NCI-H2227 (cell line): Measurements from ENCODE around the gene ZBTB39.
"Not testable (repeated sequence)": the region's sequence is repeated elsewhere in the genome, so short reads cannot be mapped to it uniquely, and the experiment has no call there.

Experiments used
- DNase-seq: peaks from one replicate; lab custom pipeline; 2025; ENCODE audit not compliant: unreplicated experiment; lab: John Stamatoyannopoulos, UW

Gene ZBTB39

DNA sequence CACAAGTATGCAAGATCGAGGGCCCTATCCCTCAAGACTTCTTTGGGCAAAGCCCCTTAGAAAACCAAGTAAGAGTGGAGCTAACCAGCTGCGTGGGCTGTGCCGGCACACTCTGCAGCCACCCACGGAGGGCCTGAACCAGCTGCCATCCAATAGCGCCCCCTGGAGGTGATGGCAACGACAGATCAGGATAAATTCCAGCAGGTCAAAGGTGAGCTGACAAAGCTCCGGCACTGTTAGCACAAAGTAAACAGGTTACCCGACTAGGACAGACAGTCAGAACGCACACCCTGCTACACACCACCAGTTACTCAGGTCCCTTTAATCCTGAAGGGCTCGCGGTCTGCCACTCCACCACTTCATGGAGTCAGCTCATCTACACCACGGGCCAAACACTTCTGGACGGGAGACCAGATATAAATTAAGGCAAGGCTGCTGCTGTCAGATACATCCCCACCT lies 4.9 kb downstream of the ZBTB39 start:
- peak; percentile 61 for DNase-seq

DNA sequence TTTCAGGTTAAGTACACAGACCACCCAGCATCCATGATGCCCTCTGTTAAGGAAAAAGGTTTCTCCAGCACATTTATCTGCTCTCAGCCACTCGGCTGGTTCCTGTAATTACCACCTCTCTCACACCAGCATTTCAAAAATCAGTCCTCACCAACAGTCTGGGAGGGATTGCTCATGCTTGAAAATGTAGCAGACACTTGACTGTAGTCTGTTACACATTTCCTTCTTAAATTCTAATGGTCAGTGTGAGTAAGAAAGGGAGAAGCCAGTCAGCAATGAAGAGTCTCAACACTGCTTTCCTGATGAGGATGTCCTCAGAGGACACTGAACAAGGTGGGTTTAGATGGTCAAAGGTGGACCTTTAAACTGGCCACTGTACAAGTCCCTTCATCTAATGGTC lies 6.0 kb downstream of the ZBTB39 start:
- no peak for DNase-seq

DNA sequence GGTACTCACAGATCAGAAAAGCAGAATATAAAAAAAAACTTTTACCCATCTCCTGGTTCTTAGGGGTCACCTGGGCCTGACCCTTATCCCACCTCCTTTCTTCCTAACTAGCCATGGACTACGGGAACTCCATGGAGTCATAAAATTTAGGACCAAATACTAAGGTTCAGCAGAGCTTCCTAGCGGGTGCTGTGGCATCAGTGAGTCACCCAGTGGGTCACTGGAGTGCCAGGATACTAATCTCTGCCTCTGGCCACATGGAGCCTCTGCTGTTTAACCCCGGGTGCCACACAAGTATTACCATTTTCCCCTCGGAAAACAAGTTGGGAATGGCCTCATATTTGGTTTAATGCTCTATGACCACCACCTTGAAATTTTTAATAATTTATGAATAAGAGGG lies 6.9 kb downstream of the ZBTB39 start:
- DNase-seq, result no peak

DNA sequence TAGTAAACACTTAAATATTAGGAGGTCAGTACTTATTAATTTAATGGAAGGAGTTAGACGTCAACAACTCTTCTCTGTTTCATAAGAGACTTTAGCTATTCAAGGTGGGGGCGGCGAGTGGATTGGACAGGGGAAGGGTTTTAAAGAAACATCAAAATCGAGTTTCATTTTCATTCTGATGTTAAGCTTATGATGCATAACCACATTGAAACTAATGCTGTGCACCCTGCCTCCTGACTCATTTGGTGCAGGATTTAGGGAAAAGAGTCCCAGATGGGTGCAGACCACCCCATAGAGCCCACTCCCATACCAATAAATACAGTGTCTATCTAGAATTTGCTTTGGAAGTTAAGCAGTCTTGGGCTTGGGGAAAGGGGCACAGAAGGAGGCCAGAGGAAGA lies 7.4 kb downstream of the ZBTB39 start:
- no peak for DNase-seq

DNA sequence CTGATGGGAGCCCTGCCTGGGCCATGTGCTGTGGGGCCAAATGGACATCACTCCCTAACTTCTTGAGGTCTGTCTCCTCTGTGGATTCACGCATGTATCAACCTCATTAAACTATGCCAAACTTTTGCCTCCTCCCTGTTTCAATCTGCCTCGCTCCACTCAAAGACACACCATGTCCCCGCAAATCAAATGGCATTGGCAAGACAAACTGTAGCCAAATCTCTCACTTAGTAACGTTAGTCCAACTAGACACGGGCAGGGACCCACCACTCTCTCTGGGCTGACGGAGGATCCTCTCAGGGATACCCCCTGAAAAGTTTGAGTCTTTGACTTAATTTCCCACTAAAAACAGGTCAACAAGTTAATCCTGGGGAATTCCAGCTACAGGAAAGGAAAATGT lies 8.0 kb downstream of the ZBTB39 start:
- DNase-seq, result no peak

DNA sequence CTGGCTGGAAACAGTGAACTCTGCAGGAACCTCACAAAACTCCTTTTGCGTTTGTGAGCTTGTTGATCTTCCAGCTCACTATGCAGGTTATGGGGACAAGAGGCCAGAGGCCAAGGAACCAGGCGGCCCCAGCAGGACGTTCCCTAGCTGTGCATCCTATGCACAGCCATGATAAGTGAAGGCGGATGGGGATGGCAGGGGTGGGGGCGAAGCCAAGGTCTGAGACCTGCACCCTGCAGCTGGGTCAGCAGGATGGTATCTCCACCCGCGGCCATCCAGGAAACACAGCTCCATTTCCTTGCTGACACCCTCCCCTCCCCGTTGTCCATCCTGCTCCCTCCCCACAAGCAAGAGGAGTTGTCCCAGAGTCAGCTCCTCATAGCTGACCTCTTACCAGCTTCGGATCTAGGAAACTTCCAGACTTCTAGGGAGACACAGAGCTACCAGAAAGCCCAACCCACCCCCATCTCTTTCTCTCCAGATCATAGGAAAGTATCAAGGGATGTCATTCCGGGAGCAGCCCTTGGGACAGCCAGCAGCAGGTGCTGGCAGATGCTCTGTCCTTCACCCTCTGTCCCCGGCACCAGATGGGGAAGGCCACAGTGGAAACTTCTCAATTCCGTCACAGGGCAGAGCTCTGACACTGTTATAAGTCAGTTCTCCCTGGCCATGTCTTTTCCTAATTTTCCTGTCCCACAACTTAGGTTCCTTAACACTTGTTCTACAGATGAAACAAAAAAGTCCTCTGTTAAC lies 9.4 kb downstream of the ZBTB39 start:
- DNase-seq, result no peak

DNA sequence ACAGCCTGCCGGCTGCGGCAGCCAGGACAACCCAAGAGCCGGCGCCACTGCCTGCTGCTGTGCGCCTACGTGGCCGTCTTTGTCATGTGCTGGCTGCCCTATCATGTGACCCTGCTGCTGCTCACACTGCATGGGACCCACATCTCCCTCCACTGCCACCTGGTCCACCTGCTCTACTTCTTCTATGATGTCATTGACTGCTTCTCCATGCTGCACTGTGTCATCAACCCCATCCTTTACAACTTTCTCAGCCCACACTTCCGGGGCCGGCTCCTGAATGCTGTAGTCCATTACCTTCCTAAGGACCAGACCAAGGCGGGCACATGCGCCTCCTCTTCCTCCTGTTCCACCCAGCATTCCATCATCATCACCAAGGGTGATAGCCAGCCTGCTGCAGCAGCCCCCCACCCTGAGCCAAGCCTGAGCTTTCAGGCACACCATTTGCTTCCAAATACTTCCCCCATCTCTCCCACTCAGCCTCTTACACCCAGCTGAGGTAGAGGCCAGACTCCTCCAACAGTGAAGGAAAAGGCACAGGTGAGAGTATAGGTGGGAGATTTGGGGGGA lies 10.3 kb downstream of the ZBTB39 start:
- no peak for DNase-seq

DNA sequence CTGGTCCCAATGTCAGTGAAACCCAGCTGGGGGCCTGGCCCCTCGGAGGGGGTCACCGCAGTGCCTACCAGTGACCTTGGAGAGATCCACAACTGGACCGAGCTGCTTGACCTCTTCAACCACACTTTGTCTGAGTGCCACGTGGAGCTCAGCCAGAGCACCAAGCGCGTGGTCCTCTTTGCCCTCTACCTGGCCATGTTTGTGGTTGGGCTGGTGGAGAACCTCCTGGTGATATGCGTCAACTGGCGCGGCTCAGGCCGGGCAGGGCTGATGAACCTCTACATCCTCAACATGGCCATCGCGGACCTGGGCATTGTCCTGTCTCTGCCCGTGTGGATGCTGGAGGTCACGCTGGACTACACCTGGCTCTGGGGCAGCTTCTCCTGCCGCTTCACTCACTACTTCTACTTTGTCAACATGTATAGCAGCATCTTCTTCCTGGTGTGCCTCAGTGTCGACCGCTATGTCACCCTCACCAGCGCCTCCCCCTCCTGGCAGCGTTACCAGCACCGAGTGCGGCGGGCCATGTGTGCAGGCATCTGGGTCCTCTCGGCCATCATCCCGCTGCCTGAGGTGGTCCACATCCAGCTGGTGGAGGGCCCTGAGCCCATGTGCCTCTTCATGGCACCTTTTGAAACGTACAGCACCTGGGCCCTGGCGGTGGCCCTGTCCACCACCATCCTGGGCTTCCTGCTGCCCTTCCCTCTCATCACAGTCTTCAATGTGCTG lies 11.0 kb downstream of the ZBTB39 start:
- DNase-seq, result no peak

DNA sequence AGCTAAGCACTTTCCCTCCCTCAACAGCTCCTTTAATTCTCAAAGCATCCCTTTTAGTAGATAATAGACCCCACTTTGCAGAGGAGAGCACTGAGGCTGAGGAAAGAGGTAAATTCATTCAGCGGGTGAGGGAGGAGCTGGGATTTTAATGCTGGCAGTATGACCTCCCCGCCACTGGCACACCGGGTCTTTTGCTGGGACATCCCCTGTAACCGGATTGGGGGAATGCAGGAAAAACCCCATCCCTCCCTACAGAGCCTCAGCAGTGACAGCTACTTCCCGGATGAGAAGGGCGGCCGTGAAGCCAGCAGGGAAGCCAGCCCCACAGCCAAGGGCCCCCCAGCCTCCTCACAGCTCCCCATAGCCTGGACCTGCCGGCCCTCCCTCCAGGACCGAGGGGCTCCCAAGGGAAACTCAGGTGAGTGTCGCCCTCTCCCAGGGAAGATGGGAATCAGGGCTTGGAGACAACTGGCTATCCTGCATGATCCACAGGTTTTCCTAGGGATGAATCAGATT lies 12.1 kb downstream of the ZBTB39 start:
- DNase-seq, result no peak

DNA sequence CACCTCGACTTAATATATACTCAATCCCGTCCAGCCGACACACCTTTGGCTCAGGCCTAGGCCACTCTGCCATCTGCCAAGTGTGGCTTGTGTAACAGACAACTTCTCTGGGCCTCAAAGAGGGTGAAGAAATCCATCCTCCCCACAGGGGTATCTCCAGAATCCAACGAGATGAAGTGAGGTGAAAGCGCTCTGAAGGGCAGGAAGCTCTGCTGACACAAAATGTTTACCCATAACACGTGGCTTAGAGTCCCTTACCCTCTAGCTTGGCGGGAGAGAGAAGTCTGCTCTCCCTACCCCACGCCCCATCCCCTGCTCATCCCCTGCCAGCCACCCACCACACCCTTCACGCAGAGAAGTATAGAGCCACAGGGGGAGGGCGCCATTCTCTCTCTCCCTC lies 13.0 kb downstream of the ZBTB39 start:
- DNase-seq, result no peak

DNA sequence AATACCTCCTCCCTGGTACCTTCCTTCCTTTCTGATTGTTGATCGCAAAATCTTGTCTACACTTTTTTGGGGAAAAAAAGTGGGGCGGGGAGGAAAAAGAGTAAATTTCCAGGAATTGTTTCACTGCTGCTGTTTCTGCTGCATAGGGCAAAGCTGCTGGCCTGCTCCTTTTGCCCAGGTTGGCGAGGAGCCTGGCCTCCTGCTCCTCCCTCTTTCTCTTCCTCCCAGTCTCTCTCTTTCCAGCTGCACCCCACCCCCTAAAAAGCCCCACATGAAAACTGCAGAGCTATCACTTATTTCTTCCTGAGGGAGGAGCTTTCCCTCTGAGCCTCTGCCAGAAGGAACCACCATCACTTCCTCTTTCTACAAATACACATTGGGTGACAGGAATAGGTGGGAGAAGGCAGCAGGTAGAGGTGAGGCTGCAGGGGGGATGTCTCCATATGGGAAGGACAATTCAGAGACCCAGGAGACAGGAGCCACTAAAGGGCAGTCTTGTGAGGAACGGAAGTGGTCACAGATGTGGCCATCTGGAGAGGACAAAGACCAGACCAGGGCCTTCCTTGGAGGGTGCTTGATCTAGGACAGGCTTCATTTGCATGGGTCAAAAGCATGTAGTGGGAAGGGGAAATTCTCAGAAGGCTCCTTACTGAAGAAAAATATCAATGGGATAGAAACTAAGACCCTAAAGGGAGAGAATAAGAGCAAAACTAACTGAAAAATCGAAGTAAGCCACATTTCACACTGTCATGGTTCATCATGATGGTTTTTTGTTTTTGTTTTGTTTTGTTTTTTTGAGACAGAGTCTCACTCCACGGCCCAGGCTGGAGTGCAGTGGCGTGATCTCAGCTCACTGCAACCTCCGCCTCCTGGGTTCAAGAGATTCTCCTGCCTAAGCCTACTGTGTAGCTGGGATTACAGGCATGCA lies 14.8 kb downstream of the ZBTB39 start:
- DNase-seq, result no peak

DNA sequence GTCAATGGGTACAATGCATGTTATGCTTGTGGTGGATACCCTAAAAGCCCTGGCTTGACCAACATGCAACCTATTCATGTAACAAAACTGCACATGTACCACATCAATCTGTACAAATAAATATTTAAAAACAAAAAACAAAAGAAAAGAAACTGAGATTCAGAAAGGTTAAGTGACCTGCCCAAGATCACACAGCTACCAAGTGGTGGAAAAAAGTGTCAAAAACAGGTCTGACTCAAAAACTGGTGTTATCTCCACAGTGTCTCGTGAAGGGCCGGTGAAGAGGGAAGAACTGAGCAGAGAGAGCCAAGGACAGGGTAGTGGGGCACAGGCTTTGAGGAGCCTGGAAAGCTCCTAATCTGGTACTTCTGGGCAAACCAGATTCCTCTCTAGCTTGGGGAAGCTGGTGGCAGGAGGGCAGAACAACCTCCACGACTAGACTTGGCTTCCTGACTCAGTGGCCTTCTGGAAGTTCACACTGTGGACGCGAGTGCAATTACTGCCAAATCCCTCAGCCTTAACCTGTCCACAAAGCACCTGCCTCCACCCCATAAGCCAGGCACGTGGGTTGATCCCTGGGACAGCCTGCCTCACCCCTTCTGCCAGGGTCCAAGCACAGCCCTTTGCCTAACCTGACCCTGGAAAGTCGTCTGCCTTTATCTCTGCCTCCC lies 15.6 kb downstream of the ZBTB39 start:
- DNase-seq, result no peak

DNA sequence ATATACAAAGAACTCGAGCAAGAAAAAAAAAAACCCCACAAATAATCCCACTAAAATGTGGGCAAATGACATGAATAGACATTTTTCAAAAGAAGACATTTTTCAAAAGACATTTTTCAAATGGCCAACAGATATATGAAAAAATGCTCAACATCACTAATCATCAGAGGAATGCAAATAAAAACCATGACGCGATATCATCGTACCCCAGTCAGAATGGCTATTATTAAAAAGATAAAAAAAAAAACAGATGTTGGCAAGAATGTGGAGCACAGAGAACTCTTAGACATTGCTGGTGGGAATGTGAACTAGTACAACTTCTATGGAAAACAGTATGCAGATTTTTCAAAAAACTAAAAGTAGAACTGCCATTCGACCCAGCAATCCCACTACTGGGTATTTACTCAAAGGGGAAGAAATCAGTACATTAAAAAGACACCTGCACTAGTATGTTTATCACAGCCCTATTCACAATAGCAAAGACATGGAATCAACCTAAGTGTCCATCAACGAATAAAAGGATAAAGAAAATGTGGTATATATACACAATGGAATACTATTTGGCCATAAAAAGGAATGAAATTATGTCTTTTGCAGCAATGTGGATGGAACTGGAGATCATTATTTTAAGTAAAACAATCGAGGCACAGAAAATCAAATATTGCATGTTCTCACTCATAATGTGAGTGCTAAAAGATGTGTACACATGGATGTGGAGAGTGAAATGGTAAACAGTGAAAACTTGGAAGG lies 16.3 kb downstream of the ZBTB39 start:
- no peak for DNase-seq

DNA sequence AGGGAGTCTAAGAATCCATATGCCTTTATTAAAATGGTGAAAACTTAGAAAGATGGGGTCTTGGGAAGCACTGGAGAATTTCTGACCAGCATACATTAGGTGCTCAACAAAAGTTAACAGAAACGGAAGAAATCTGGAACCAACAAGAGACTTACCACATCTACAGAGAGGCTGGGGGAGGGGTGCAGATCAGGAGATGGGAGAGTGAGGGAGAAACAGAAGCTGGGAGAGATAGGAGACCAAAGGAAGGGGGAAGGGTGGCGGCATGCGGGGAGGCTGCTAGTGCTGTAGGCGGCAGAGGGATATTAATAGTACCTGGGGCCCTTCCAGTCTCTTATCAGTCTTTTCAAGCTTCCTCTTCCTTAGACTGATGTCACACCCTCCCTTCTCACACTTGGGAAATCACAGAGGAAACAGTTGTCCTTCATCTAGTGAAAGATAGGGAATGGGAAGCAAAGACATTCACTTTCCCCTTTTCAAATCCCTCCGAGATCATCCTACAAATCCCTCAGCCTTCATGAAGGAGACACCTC lies 18.1 kb downstream of the ZBTB39 start:
- DNase-seq, result no peak

DNA sequence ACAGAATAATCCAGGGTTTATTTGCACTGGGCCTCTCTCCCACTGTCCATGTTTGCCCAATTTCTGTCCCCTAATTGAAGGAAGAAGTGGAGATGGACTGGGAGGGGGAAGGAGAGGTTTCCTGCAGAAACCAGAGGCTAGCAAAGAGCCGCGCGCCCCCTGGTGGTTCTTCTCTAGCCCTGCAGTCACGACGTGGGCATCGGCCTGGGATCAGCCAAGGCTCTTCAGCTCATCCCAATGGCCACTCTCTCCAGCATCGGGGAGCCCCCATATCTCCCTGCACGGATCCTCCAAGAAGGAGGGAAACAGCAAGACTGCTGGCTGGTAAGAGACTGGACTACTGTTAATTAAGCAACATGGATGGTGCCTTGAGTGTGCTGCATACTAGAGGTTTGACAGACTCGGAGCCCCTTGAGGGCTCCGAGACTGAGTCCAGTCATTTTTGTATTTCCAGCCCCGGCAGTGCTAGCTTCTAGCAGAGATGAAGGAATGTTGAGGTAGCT lies 18.7 kb downstream of the ZBTB39 start:
- peak; percentile 71 for DNase-seq

DNA sequence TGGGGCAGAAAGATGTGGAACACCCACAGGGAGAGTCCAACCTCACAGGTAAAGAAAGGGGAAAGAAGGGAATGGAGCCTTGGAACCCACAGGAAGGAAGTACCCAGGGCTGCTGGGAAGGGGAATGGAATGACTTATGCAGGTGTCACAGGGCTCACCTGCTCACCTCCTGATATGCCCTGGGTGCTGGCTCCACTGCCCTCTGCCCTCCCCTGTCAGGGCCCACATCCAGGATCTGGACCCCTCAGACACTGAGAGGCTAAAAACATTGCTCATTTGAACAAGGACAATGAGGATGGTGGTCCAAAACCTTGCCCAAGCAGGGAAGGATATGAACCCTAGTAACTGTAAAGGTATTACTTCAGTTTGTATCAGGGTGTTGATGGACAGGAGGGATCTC lies 19.3 kb downstream of the ZBTB39 start:
- DNase-seq, result no peak

DNA sequence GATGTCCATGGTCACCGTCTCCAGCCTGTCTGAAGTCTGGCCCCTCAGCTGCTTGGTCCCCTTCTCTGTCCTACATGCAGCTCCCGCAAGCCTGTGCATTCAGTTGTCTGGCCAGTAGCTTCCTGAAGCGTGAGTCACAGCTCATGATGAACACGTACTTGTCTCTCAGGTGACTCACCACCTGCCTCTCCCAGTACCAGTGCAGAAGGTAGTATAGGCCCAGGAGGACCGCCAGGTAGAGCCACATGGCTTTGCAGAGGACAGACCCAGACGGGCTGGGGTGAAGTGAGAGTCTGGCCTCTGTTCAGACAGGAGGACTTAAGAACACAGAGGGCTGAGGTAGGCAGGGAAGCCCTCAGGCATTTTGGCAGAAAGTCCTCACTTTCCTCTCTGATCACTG lies 20.6 kb downstream of the ZBTB39 start:
- not testable (repeated sequence) for DNase-seq

DNA sequence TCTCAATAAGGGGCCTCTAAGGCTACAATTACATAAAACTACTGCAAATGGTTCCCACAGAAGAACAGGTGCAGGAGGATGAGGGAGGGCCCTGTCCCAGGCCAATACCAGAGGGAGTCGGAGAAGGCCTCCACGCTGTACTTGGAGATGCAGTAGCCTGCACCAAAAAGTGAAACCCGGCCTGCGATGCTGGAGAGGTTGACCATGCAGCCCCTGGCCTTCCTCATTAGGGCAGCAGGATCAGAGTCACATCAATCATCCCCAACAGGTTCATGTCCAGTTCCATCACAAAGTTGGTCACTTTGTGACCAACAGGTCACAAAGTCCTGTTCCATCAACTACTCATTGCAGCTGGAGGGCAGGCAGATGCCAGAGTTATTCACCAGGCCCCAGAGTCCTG lies 23.0 kb downstream of the ZBTB39 start:
- no peak for DNase-seq

DNA sequence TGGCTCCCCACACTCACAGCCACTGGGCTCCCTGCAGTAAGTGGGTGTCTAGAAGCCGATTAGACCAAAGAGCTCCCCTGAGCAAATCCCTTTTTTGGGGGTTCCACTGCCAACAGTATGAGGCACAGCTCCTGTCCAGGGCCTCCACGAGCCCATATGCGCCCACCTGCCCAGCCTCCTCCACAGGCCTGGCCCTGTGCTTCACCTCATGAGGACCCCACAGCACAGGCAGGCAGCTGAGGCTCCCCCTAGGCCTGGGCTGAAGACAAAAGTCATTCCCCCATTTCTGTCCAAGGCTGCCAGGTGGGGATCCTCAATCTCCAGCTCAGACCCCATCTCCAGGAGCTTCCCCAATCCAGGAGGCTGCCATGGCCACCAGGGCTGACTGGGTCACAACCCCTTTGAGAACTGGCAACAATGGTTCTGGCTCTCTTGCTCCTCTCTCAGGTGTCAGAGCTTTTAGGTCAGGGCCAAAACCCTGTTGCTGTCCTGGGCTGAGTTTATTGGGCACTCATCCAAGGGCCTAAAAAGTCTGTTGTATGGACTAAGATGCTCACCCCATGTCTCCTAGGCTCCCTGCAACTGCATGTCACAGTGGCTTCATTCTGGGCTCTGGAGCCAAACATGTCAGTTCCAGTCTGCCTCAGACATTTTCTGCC lies 23.6 kb downstream of the ZBTB39 start:
- not testable (repeated sequence) for DNase-seq
